IMR-90 (cell line): Measurements from ENCODE around the gene TRAF1. TPM values are rescaled to one million over a fixed set of nuclear protein-coding genes. Genes with fewer than 3 reads are reported as not detected.

ENCODE experiments used
- ATAC-seq: fragments of 200-7000 bp; cut with Tn5 transposase; 2 replicates; pipeline ENCODE4 v1.9.1; 2020; ENCODE audit warnings: low read depth, mild to moderate bottlenecking, moderate library complexity
- BruUV-seq: library from RNA; stranded (reverse); fragments of 400-500 nt; replicated peaks from 2 replicates; lab custom pipeline; 2021; lab: Mats Ljungman, UMichigan
- CTCF ChIA-PET: fragments of 300-600 bp; formaldehyde crosslinking; extraction: SDS; loops from one replicate; lab custom pipeline; 2021; ENCODE audit warnings: antibody characterized with exemption; lab: Yijun Ruan, JAX
- POLR2A ChIA-PET: fragments of 300-600 bp; sonication (Branson Sonifier 250); formaldehyde crosslinking; loops from one replicate; lab custom pipeline; 2022; ENCODE audit warnings: antibody characterized with exemption; ENCODE audit not compliant: unreplicated experiment; lab: Charles Lee
- DNase-seq: peaks from one replicate; pipeline ENCODE4 v3.0.0; 2013
- H2AFZ ChIP-seq: replicated peaks from 2 replicates; pipeline ENCODE3; 2013; ENCODE audit warnings: low read length, mild to moderate bottlenecking; ENCODE audit not compliant: poor library complexity
- H2AK5ac ChIP-seq: 2 replicates; pipeline ENCODE4 v1.6.1; 2013; ENCODE audit warnings: low read depth, low read length, inconsistent platforms
- H2AK9ac ChIP-seq: replicated peaks from 2 replicates; pipeline ENCODE3; 2013; ENCODE audit warnings: mild to moderate bottlenecking, low read depth, low read length, moderate library complexity; ENCODE audit not compliant: poor library complexity
- H2BK120ac ChIP-seq: 2 replicates; pipeline ENCODE4 v1.6.1; 2013; ENCODE audit warnings: low read depth, low read length, inconsistent platforms
- H2BK15ac ChIP-seq: 3 replicates; pipeline ENCODE4 v1.6.1; 2013; ENCODE audit warnings: low read depth, low read length, inconsistent platforms
- H2BK20ac ChIP-seq: 2 replicates; pipeline ENCODE4 v1.6.1; 2013; ENCODE audit warnings: low read depth, mild to moderate bottlenecking, inconsistent platforms, low read length, moderate library complexity
- H2BK5ac ChIP-seq: 2 replicates; pipeline ENCODE4 v1.6.1; 2013; ENCODE audit warnings: mild to moderate bottlenecking, low read depth, low read length, inconsistent platforms; ENCODE audit not compliant: poor library complexity, severe bottlenecking
- H3K14ac ChIP-seq: replicated peaks from 2 replicates; pipeline ENCODE4 v1.6.1; 2013; ENCODE audit warnings: low read depth, low read length, inconsistent platforms
- H3K18ac ChIP-seq: 2 replicates; pipeline ENCODE4 v1.6.1; 2013; ENCODE audit warnings: low read depth, low read length, control low read depth
- H3K23ac ChIP-seq: 2 replicates; pipeline ENCODE4 v1.6.1; 2013; ENCODE audit warnings: low read depth, low read length, inconsistent platforms
- H3K27ac ChIP-seq: 2 replicates; pipeline ENCODE4 v1.5.1; 2013; ENCODE audit warnings: mild to moderate bottlenecking, control low read depth, low read length; ENCODE audit not compliant: insufficient read depth
- H3K27me3 ChIP-seq: 2 replicates; pipeline ENCODE4 v1.6.1; 2013; ENCODE audit warnings: low read length; ENCODE audit not compliant: control insufficient read depth, insufficient read depth
- H3K36me3 ChIP-seq: 2 replicates; pipeline ENCODE4 v1.6.1; 2013; ENCODE audit warnings: low read length, mixed read lengths; ENCODE audit not compliant: control insufficient read depth, insufficient read depth
- H3K4ac ChIP-seq: 2 replicates; pipeline ENCODE4 v1.6.1; 2013; ENCODE audit warnings: low read depth, low read length, inconsistent platforms
- H3K4me1 ChIP-seq: 2 replicates; pipeline ENCODE4 v1.6.1; 2013; ENCODE audit warnings: low read length, mixed read lengths; ENCODE audit not compliant: control insufficient read depth, insufficient read depth
- H3K4me2 ChIP-seq: 2 replicates; pipeline ENCODE4 v1.6.1; 2013; ENCODE audit warnings: low read depth, mild to moderate bottlenecking, control low read depth, low read length, moderate library complexity
- H3K4me3 ChIP-seq: 2 replicates; pipeline ENCODE4 v1.5.1; 2013; ENCODE audit warnings: low read depth, mild to moderate bottlenecking, control low read depth, low read length, moderate library complexity; ENCODE audit not compliant: insufficient read depth
- H3K56ac ChIP-seq: 2 replicates; pipeline ENCODE4 v1.6.1; 2013; ENCODE audit warnings: low read length, inconsistent platforms; ENCODE audit not compliant: insufficient read depth; ENCODE audit errors: extremely low read depth
- H3K79me1 ChIP-seq, 2 experiments: 2 replicates each; pipeline ENCODE4 v1.6.1; 2013; ENCODE audit warnings: low read length in 2 of 2, inconsistent platforms in 1 of 2, low read depth in 1 of 2
- H3K9ac ChIP-seq: 2 replicates; pipeline ENCODE4 v1.6.1; 2013; ENCODE audit warnings: low read depth, low read length, control low read depth
- H3K9me1 ChIP-seq: 2 replicates; pipeline ENCODE4 v1.6.1; 2013; ENCODE audit warnings: low read length, inconsistent platforms; ENCODE audit not compliant: insufficient read depth
- H3K9me3 ChIP-seq: 2 replicates; pipeline ENCODE4 v1.6.1; 2013; ENCODE audit warnings: low read length; ENCODE audit not compliant: control insufficient read depth, insufficient read depth
- H4K20me1 ChIP-seq: 2 replicates; pipeline ENCODE4 v1.6.1; 2013; ENCODE audit warnings: low read length, inconsistent platforms; ENCODE audit not compliant: insufficient read depth
- H4K5ac ChIP-seq: 2 replicates; pipeline ENCODE4 v1.6.1; 2013; ENCODE audit warnings: mild to moderate bottlenecking, low read depth, low read length, control low read depth
- H4K8ac ChIP-seq, 2 experiments: 2 replicates each; pipeline ENCODE4 v1.6.1; 2013; ENCODE audit warnings: low read depth in 2 of 2, low read length in 2 of 2, control low read depth in 1 of 2, inconsistent platforms in 1 of 2
- H4K91ac ChIP-seq: 2 replicates; pipeline ENCODE4 v1.6.1; 2013; ENCODE audit warnings: low read depth, low read length, inconsistent platforms; ENCODE audit not compliant: insufficient read depth
- CEBPB ChIP-seq: IDR thresholded peaks from 2 replicates; pipeline ENCODE4 v1.6.1; 2012; ENCODE audit warnings: low read depth, low read length, improper control_type of control experiment
- WGBS, 2 experiments: methylation state at CpG; one replicate each; pipeline versions ENCODE4 v1.1.5 to v1.1.7; 2013; ENCODE audit warnings: missing lambda C conversion rate in 2 of 2; ENCODE audit not compliant: insufficient read length in 1 of 2; ENCODE audit errors: extremely low coverage in 2 of 2; 5-methylcytosine and 5-hydroxymethylcytosine counted together
- dilution Hi-C: fragments of 300-500 bp; cut with HindIII; formaldehyde crosslinking; loops from one replicate; pipeline ENCODE4 v1.14.3; 2018; ENCODE audit warnings: low sequenced_read_pairs; ENCODE audit not compliant: unreplicated experiment
- in situ Hi-C: fragments of 300-500 bp; cut with MboI; formaldehyde crosslinking; loops from 3 replicates; pipeline ENCODE4 v1.14.3; 2019; ENCODE audit warnings: low sequenced_read_pairs, inconsistent platforms, mixed read lengths
- intact Hi-C: fragments of 100-400 bp; cut with micrococcal nuclease; formaldehyde crosslinking; loops from 2 replicates; pipeline ENCODE4 v1.10.0; 2022
- polyA plus RNA-seq, 3 experiments: library from polyadenylated mRNA; depleted of rRNA; stranded (reverse); fragments of >200 nt; gene quantifications; 2 replicates each; pipeline ENCODE4 v1.2.3, GENCODE V29; 2012; ENCODE audit warnings: low replicate concordance in 1 of 3
- total RNA-seq: library from RNA; depleted of rRNA; stranded (reverse); fragments of >200 nt; gene quantifications from 2 replicates; pipeline ENCODE4 v1.2.3, GENCODE V29; 2012

TRAF1 gene
- total and polyA plus RNA-seq, 2 of the 4 experiments (the other 2 are of a cell fraction) = 3.9 to 4.1 TPM

DNA sequence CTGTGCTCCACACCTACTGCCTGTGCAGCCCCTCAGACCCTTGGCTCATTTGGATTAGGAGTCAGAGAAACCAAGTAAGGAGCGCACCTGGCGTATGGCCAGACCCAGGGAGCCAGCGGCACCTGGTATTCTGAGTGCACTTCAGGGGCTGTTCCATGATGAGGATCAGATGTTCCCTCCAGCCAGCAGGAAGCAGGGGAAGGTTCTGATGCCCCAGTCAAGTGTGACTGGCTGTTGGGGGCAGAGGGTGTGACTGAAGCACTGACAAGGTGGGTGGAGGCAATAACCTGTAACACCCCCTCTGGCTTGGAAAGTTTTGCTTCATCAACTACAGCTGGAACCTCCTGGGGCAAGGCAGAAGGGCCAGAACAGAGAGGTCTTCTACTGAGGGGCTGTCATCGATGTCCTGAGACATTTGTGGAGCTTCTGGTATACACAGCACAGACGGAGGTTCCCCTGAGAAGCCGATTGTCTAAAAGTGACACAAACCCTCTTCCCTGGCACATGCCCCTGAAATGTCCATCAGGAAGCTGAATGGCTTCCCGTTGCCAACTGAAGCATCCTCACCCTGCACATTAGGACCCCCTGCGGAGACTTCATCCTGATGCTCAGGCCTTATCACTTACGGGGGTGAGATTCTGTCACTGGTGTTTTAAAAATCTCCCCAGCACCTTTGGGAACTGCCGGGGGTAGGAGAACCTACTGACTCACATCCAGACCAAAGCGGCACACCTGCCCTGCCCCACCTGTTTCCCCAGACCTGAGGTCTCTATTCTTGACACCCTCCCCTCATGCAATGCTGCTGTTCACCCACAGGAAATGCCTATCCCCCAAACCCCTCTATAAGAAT, 21.1 kb downstream of the TRAF1 start:
- Histone ChIP-seq H3K23ac (no peak overlapping the region), H3K56ac (no peak overlapping the region)
- CTCF ChIA-PET = no interaction called here

More for the DNA sequence above, 21.1 kb downstream of the TRAF1 start:
- Histone ChIP-seq H3K4me1 (no peaks in the 10 kb centered on the region; the same call in 1 of the 2 replicates), H3K9ac (no peak overlapping the region), H3K9me3 (no peaks in the 10 kb centered on the region), H2AFZ (no peak overlapping the region), H2BK20ac (no peak overlapping the region), H3K79me1 (no peaks in the 10 kb centered on the region), H2BK5ac (no peak overlapping the region), H3K27ac (no peak overlapping the region), H4K8ac (no peak overlapping the region), H3K4me3 (no peak overlapping the region), H3K9me1 (peaks cover 11% of the 10 kb centered on the region), H4K5ac (no peak overlapping the region), H2AK5ac (no peak overlapping the region), H2AK9ac (no peak overlapping the region), H3K14ac (no peak overlapping the region), H3K18ac (no peak overlapping the region), H2BK120ac (no peak overlapping the region), H3K4me2 (no peak overlapping the region), H3K27me3 (no peaks in the 10 kb centered on the region), H3K36me3 (peaks cover 2% of the 10 kb centered on the region), H3K4ac (no peak overlapping the region), H2BK15ac (no peak overlapping the region), H4K20me1 (no peaks in the 10 kb centered on the region), H4K91ac (no peak overlapping the region)
- DNase-seq = no peak
- POLR2A ChIA-PET = no interaction called here
- BruUV-seq = no TSS peak
- intact Hi-C loops = no loop called here
- dilution Hi-C loops = no loop called here
- ATAC-seq = no peak
- in situ Hi-C loops = no loop called here
- WGBS, 2 experiments = 100% methylated on average over 4 of the region's 11 CpGs; no CpG with 5 or more reads in 1 of the 2 experiments
- TF ChIP-seq CEBPB = no peak
